CD4-positive, alpha-beta memory T cell (primary cell): ENCODE results near the gene CELF2. TPM values are rescaled to one million over a fixed set of nuclear protein-coding genes. Genes with fewer than 3 reads are reported as not detected.

Source experiments
- CTCF ChIA-PET: fragments of 350-600 bp; sonication (Branson Sonifier 250); formaldehyde crosslinking; loops from one replicate; lab custom pipeline; 2021; ENCODE audit warnings: inconsistent platforms; ENCODE audit not compliant: partially characterized antibody; lab: Charles Lee
- POLR2A ChIA-PET: fragments of 350-600 bp; sonication (Branson Sonifier 250); formaldehyde crosslinking; loops from one replicate; lab custom pipeline; 2021; ENCODE audit not compliant: partially characterized antibody; lab: Charles Lee
- DNase-seq, 5 donors: peaks; one replicate each; pipeline versions ENCODE4 v3.0.0 to v3.0.0-alpha.2; 2020 to 2022; ENCODE audit warnings: mixed read lengths in 1 of 5
- H3K27ac ChIP-seq: one replicate; pipeline ENCODE4 v1.7.0; 2013; ENCODE audit warnings: low read depth, low read length
- H3K27me3 ChIP-seq: 2 replicates; pipeline ENCODE4 v1.7.0; 2013; ENCODE audit warnings: mild to moderate bottlenecking, low read length, moderate library complexity; ENCODE audit not compliant: insufficient read depth
- H3K36me3 ChIP-seq: 2 replicates; pipeline ENCODE4 v1.7.0; 2013; ENCODE audit warnings: mild to moderate bottlenecking, low read length, moderate library complexity; ENCODE audit not compliant: insufficient read depth
- H3K4me1 ChIP-seq: 2 replicates; pipeline ENCODE4 v1.7.0; 2013; ENCODE audit warnings: mild to moderate bottlenecking, low read length, moderate library complexity; ENCODE audit not compliant: insufficient read depth
- H3K4me3 ChIP-seq, 2 donors: one replicate each; pipeline ENCODE4 v1.7.0; 2013; ENCODE audit warnings: low read length in 2 of 2, mild to moderate bottlenecking in 1 of 2
- H3K9me3 ChIP-seq, 2 donors: one replicate each; pipeline ENCODE4 v1.7.0; 2013; ENCODE audit warnings: low read length in 2 of 2, control low read depth in 1 of 2; ENCODE audit not compliant: control insufficient read depth in 1 of 2
- H3K27ac Mint-ChIP-seq, 7 donors: one replicate each; pipeline ENCODE4 v1.8.0; 2020 to 2021; ENCODE audit warnings: mixed read lengths in 7 of 7, mild to moderate bottlenecking in 6 of 7, inconsistent platforms in 3 of 7, moderate library complexity in 3 of 7
- H3K27me3 Mint-ChIP-seq, 2 donors: one replicate each; pipeline ENCODE4 v1.8.0; 2020 to 2021; ENCODE audit warnings: mixed read lengths in 2 of 2
- H3K36me3 Mint-ChIP-seq, 2 donors: one replicate each; pipeline ENCODE4 v1.8.0; 2020 to 2021; ENCODE audit warnings: mixed read lengths in 2 of 2, inconsistent platforms in 1 of 2, mild to moderate bottlenecking in 1 of 2
- H3K4me1 Mint-ChIP-seq, 4 donors: one replicate each; pipeline ENCODE4 v1.8.0; 2020 to 2021; ENCODE audit warnings: mixed read lengths in 4 of 4, mild to moderate bottlenecking in 1 of 4
- H3K4me3 Mint-ChIP-seq, 8 donors: one replicate each; pipeline ENCODE4 v1.8.0; 2020 to 2021; ENCODE audit warnings: mixed read lengths in 8 of 8, mild to moderate bottlenecking in 7 of 8, moderate library complexity in 6 of 8, inconsistent platforms in 3 of 8
- H3K9me3 Mint-ChIP-seq, 8 donors: one replicate each; pipeline ENCODE4 v1.8.0; 2020 to 2021; ENCODE audit warnings: mixed read lengths in 8 of 8, mild to moderate bottlenecking in 5 of 8, inconsistent platforms in 3 of 8, moderate library complexity in 1 of 8
- intact Hi-C: fragments of 100-400 bp; cut with micrococcal nuclease; formaldehyde crosslinking; loops from one replicate; pipeline ENCODE4 v1.15.1; 2023
- polyA plus RNA-seq, 2 donors: library from polyadenylated mRNA; unstranded; fragments of 300-500 nt; fragmentation: Illumina TruSeq; gene quantifications; one replicate each; pipeline ENCODE4 v1.2.3, GENCODE V29; 2021
- total RNA-seq, 2 experiments: library from RNA; stranded (reverse); gene quantifications; one replicate each; pipeline ENCODE4 v1.2.3, GENCODE V29; 2021

CELF2 gene
- total and polyA plus RNA-seq, 4 experiments from 2014 or later: 122 to 180 (median 167) TPM

- POLR2A ChIA-PET: no interaction called here
- no peaks in the 10 kb centered on the region for H3K27me3 ChIP-seq
- Mint-ChIP-seq H3K36me3 (peaks cover 74 to 78% of the 10 kb centered on the region in 2 donors), H3K27ac (peak overlapping the region in 5 of 7 donors; percentile 25 to 86 (median 75)), H3K27me3 (no peaks in the 10 kb centered on the region), H3K4me3 (no peak overlapping the region), H3K9me3 (peaks cover 0 to 6% (median 0%) of the 10 kb centered on the region in 8 donors), H3K4me1 (peaks cover 16 to 44% (median 26%) of the 10 kb centered on the region in 4 donors)
- peaks cover 85% of the 10 kb centered on the region for H3K36me3 ChIP-seq
- no peak for DNase-seq
- CTCF ChIA-PET: no interaction called here
- no peaks in the 10 kb centered on the region for H3K9me3 ChIP-seq
- intact Hi-C loops: no loop called here
- no peak overlapping the region for H3K27ac ChIP-seq
- peaks cover 4% of the 10 kb centered on the region for H3K4me1 ChIP-seq
- no peak overlapping the region for H3K4me3 ChIP-seq
Observed at GRCh38 chr10:11290156-11290890, 272.7 kb downstream of the CELF2 start.

GRCh38 chr10:11292576-11293302 lies 275.1 kb downstream of the CELF2 start:
- Histone ChIP-seq H3K27ac (no peak overlapping the region), H3K36me3 (peaks cover 81% of the 10 kb centered on the region), H3K4me3 (no peak overlapping the region), H3K27me3 (no peaks in the 10 kb centered on the region), H3K9me3 (no peaks in the 10 kb centered on the region), H3K4me1 (peaks cover 3% of the 10 kb centered on the region)
- Mint-ChIP-seq H3K4me1 (peaks cover 13 to 50% (median 36%) of the 10 kb centered on the region in 4 donors), H3K27ac (peak overlapping the region; percentile 14 to 87 (median 69)), H3K9me3 (peaks cover 0 to 6% (median 0%) of the 10 kb centered on the region in 8 donors), H3K4me3 (peak overlapping the region in 2 of 8 donors; percentile 6 to 63), H3K27me3 (no peaks in the 10 kb centered on the region), H3K36me3 (peaks cover 85 to 97% of the 10 kb centered on the region in 2 donors)
- CTCF ChIA-PET: no interaction called here
- intact Hi-C loops: no loop called here
- POLR2A ChIA-PET: no interaction called here
- DNase-seq: no peak

- Histone ChIP-seq H3K4me3 (no peak overlapping the region), H3K36me3 (peaks cover 75% of the 10 kb centered on the region), H3K9me3 (no peaks in the 10 kb centered on the region), H3K27me3 (no peaks in the 10 kb centered on the region), H3K27ac (no peak overlapping the region), H3K4me1 (peaks cover 2% of the 10 kb centered on the region)
- H3K27ac Mint-ChIP-seq: peak overlapping the region in 5 of 7 donors; percentile 5 to 86 (median 66)
- CTCF ChIA-PET: no interaction called here
- POLR2A ChIA-PET: no interaction called here
- no peak for DNase-seq
- peaks cover 0 to 6% (median 0%) of the 10 kb centered on the region in 8 donors for H3K9me3 Mint-ChIP-seq
- H3K4me3 Mint-ChIP-seq: no peak overlapping the region
- no peaks in the 10 kb centered on the region for H3K27me3 Mint-ChIP-seq
- peaks cover 13 to 53% (median 36%) of the 10 kb centered on the region in 4 donors for H3K4me1 Mint-ChIP-seq
- intact Hi-C loops: no loop called here
- peaks cover 88 to 97% of the 10 kb centered on the region in 2 donors for H3K36me3 Mint-ChIP-seq
Observed at GRCh38 chr10:11293332-11293731, 275.7 kb downstream of the CELF2 start.

- Histone ChIP-seq H3K9me3 (no peaks in the 10 kb centered on the region), H3K4me1 (no peaks in the 10 kb centered on the region), H3K36me3 (peaks cover 73% of the 10 kb centered on the region), H3K27me3 (no peaks in the 10 kb centered on the region), H3K4me3 (no peak overlapping the region), H3K27ac (no peak overlapping the region)
- intact Hi-C loops: no loop called here
- peaks cover 81 to 97% of the 10 kb centered on the region in 2 donors for H3K36me3 Mint-ChIP-seq
- DNase-seq: no peak
- peak overlapping the region in 1 of 8 donors; percentile 12 for H3K4me3 Mint-ChIP-seq
- peaks cover 7 to 42% (median 32%) of the 10 kb centered on the region in 4 donors for H3K4me1 Mint-ChIP-seq
- peaks cover 0 to 4% (median 0%) of the 10 kb centered on the region in 8 donors for H3K9me3 Mint-ChIP-seq
- ChIA-PET CTCF (interaction anchor here (0.8 to 1.3 kb wide), 2 partner anchors 27 to 184 kb away, joined by 3 to 5 read pairs; no protein-coding TSS in a partner anchor), POLR2A (interaction anchor here (1.2 kb wide), 1 partner anchor 14 kb away, joined by 3 read pairs; no protein-coding TSS in a partner anchor)
- peak overlapping the region in 2 of 7 donors; percentile 6 to 52 for H3K27ac Mint-ChIP-seq
- no peaks in the 10 kb centered on the region for H3K27me3 Mint-ChIP-seq
Observed at GRCh38 chr10:11294831-11295450, 277.3 kb downstream of the CELF2 start.

GRCh38 chr10:11295492-11295891 lies 277.8 kb downstream of the CELF2 start:
- Mint-ChIP-seq H3K4me3 (no peak overlapping the region), H3K27ac (peak overlapping the region in 6 of 7 donors; percentile 22 to 79 (median 59)), H3K36me3 (peaks cover 81 to 97% of the 10 kb centered on the region in 2 donors), H3K9me3 (peaks cover 0 to 2% (median 0%) of the 10 kb centered on the region in 8 donors), H3K4me1 (peaks cover 7 to 36% (median 31%) of the 10 kb centered on the region in 4 donors), H3K27me3 (no peaks in the 10 kb centered on the region)
- Histone ChIP-seq H3K27me3 (no peaks in the 10 kb centered on the region), H3K27ac (no peak overlapping the region), H3K36me3 (peaks cover 73% of the 10 kb centered on the region), H3K4me3 (no peak overlapping the region), H3K4me1 (no peaks in the 10 kb centered on the region), H3K9me3 (no peaks in the 10 kb centered on the region)
- ChIA-PET CTCF (interaction anchor here (0.8 to 1.3 kb wide), 2 partner anchors 26 to 185 kb away, joined by 3 to 5 read pairs; no protein-coding TSS in a partner anchor), POLR2A (no interaction called here)
- intact Hi-C loops: no loop called here
- DNase-seq: no peak

- no peaks in the 10 kb centered on the region for H3K27me3 Mint-ChIP-seq
- peak overlapping the region; percentile 5 to 79 (median 72) for H3K27ac Mint-ChIP-seq
- no peak overlapping the region for H3K4me3 ChIP-seq
- H3K4me3 Mint-ChIP-seq: peak overlapping the region in 3 of 8 donors; percentile 7 to 50 (median 15)
- H3K27me3 ChIP-seq: no peaks in the 10 kb centered on the region
- no peaks in the 10 kb centered on the region for H3K4me1 ChIP-seq
- peaks cover 7 to 30% (median 27%) of the 10 kb centered on the region in 4 donors for H3K4me1 Mint-ChIP-seq
- H3K9me3 ChIP-seq: no peaks in the 10 kb centered on the region
- H3K36me3 ChIP-seq: peaks cover 72% of the 10 kb centered on the region
- intact Hi-C loops: no loop called here
- ChIA-PET POLR2A (interaction anchor here (0.6 to 1.3 kb wide), 3 partner anchors 22 to 563 kb away, joined by 3 read pairs; no protein-coding TSS in a partner anchor), CTCF (interaction anchor here (1.3 kb wide), 1 partner anchor 486 kb away, joined by 3 read pairs; no protein-coding TSS in a partner anchor)
- H3K27ac ChIP-seq: no peak overlapping the region
- H3K9me3 Mint-ChIP-seq: peaks cover 0 to 6% (median 0%) of the 10 kb centered on the region in 8 donors
- peaks cover 81 to 96% of the 10 kb centered on the region in 2 donors for H3K36me3 Mint-ChIP-seq
- DNase-seq: no peak
Observed at GRCh38 chr10:11297136-11297535, 279.5 kb downstream of the CELF2 start.
